Measurements from ENCODE around the gene L3MBTL3. TPM values are rescaled to one million over a fixed set of nuclear protein-coding genes. Genes with fewer than 3 reads are reported as not detected.
A peak's percentile ranks its signal among the peaks of the same experiment; 100 is the strongest.

The L3MBTL3 gene
- total RNA-seq, 1 experiment from 2014 or later: 31.5 TPM

DNA sequence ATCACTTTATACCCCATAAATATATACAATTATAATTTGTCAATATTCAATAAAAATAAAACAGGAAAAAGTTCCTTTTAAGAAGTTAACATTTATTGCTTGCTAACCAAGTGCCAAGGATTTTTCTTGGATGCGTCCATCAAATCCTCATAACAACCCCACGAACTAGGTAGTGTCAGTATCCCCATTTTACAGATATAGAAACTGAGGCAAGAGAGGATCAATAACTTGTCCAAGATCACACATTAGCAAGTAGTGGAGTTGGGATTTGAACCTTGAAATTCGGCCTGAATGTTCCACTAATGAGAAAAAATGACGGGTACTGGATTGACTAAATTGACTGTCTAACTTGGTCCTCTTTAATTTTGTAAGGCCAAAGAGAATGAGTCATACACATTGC lies 5.7 kb upstream of the L3MBTL3 start:
- H3K4me2 ChIP-seq (ENCODE audit: low read length): no peak overlapping the region
- no TSS peak for BruUV-seq (replicated peaks)
- H3K9me2 ChIP-seq (ENCODE audit: insufficient read depth): no peaks in the 10 kb centered on the region
- H3K9me3 ChIP-seq (ENCODE audit: control insufficient read depth in 1 of 2, insufficient read depth in 1 of 2, low read depth in 1 of 2, low read length in 2 of 2): no peaks in the 10 kb centered on the region
- H3K4me1 ChIP-seq (ENCODE audit: control insufficient read depth in 1 of 2, insufficient read depth in 2 of 2, low read length in 2 of 2): peaks cover 1 to 3% of the 10 kb centered on the region in 2 experiments; a peak in 3 of 4 replicates
- H3K27ac ChIP-seq (ENCODE audit: low read depth, low read length): no peak overlapping the region
- RAD21 ChIA-PET (ENCODE audit: low non-redundant PET in 1 of 2, low total read pairs in 2 of 2, uncharacterized antibody in 2 of 2, unreplicated experiment in 2 of 2): no interaction called here
- intact Hi-C loops (cut with micrococcal nuclease): no loop called here
- no peaks in the 10 kb centered on the region for H3K36me3 ChIP-seq (ENCODE audit: control insufficient read depth in 1 of 2, insufficient read depth in 2 of 2, low read length in 2 of 2)
- H3K4me3 ChIP-seq (replicated peaks in 1 of 2; ENCODE audit: low read depth in 1 of 2, low read length in 2 of 2): no peak overlapping the region
- H3K79me2 ChIP-seq (ENCODE audit: insufficient read depth, low read length): no peaks in the 10 kb centered on the region
- POLR2A ChIA-PET: no interaction called here
- ATAC-seq (no peak), DNase-seq (ENCODE audit: low read depth, low spot score) (no peak)
- no peaks in the 10 kb centered on the region for H4K20me1 ChIP-seq (ENCODE audit: insufficient read depth)
- peak overlapping the region; percentile 32 for H2AFZ ChIP-seq (ENCODE audit: low read depth, low read length, poor library complexity, severe bottlenecking)
- no peaks in the 10 kb centered on the region for H3K27me3 ChIP-seq (ENCODE audit: insufficient read depth, low read length)
- H3K9ac ChIP-seq (ENCODE audit: low read length): no peak overlapping the region
- TF ChIP-seq ZNF274 (IDR thresholded peaks at IDR 0.05; ENCODE audit: low read depth, low read length): no peak
- CTCF ChIA-PET: no interaction called here

DNA sequence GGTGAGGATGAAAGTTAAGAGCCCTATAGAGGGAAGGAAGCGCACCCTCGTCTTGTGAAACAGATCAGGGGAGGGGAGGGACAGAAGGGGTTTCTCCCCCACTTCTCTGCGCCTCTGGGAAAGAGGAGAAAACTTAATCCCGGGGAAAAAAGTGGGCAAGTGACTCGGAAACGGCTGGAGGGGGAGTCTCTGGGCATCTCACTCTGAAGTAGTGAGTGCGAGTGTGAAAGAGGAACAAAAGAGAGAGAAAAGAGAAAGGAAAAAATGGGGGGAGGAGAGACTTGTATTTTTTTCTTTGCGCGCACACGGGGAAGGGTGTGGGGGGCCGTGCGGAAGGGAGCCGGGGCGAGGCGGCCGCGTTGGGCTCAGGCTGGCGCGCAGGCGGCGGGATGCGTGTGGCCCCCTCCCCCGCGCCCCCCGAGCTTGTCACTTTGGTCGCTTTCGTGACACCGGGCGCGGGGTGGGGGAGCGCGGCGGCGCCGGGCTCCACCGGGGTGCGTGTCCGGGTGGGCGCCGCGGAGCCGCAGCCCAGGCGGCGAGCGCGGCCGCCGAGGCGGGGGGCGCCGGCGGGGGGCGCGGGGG lies 454 bp downstream of the L3MBTL3 start:
- Histone ChIP-seq H3K27me3 (ENCODE audit: insufficient read depth, low read length) (no peaks in the 10 kb centered on the region), H3K9me3 (ENCODE audit: control insufficient read depth in 1 of 2, insufficient read depth in 1 of 2, low read depth in 1 of 2, low read length in 2 of 2) (no peaks in the 10 kb centered on the region), H3K36me3 (ENCODE audit: control insufficient read depth in 1 of 2, insufficient read depth in 2 of 2, low read length in 2 of 2) (no peaks in the 10 kb centered on the region), H3K9ac (ENCODE audit: low read length) (peak overlapping the region; percentile 49), H3K4me2 (ENCODE audit: low read length) (peak overlapping the region; percentile 78), H4K20me1 (ENCODE audit: insufficient read depth) (no peaks in the 10 kb centered on the region), H3K27ac (ENCODE audit: low read depth, low read length) (peak overlapping the region; percentile 94), H3K9me2 (ENCODE audit: insufficient read depth) (no peaks in the 10 kb centered on the region), H3K4me3 (replicated peaks in 1 of 2; ENCODE audit: low read depth in 1 of 2, low read length in 2 of 2) (peak overlapping the region; percentile 70 to 90), H3K79me2 (ENCODE audit: insufficient read depth, low read length) (peaks cover 26% of the 10 kb centered on the region), H2AFZ (ENCODE audit: low read depth, low read length, poor library complexity, severe bottlenecking) (peak overlapping the region; percentile 75), H3K4me1 (ENCODE audit: control insufficient read depth in 1 of 2, insufficient read depth in 2 of 2, low read length in 2 of 2) (peaks cover 12 to 13% of the 10 kb centered on the region in 2 experiments; a peak in 3 of 4 replicates)
- BruUV-seq (replicated peaks): no TSS peak
- peak; percentile 24 for ATAC-seq
- TF ChIP-seq FOSL1 (IDR thresholded peaks at IDR 0.05; ENCODE audit: low read depth): no peak
- TF ChIP-seq, protein P1, sequence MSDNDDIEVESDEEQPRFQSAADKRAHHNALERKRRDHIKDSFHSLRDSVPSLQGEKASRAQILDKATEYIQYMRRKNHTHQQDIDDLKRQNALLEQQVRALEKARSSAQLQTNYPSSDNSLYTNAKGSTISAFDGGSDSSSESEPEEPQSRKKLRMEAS (IDR thresholded peaks at IDR 0.05): 0 out of 2 replicates have a peak, but pooled peaks have one; percentile 1
- TF ChIP-seq POLR2A (IDR thresholded peaks at IDR 0.05; ENCODE audit: borderline replicate concordance, extremely low read depth, insufficient read depth, insufficient read length): peak; percentile 20
- TF ChIP-seq, protein P2, sequence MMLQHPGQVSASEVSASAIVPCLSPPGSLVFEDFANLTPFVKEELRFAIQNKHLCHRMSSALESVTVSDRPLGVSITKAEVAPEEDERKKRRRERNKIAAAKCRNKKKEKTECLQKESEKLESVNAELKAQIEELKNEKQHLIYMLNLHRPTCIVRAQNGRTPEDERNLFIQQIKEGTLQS (IDR thresholded peaks at IDR 0.05): no peak
- no peak for DNase-seq (ENCODE audit: low read depth, low spot score)
- CTCF ChIA-PET: no interaction called here
- POLR2A ChIA-PET: no interaction called here
- intact Hi-C loops (cut with micrococcal nuclease): no loop called here
- RAD21 ChIA-PET (ENCODE audit: low non-redundant PET in 1 of 2, low total read pairs in 2 of 2, uncharacterized antibody in 2 of 2, unreplicated experiment in 2 of 2): no interaction called here

All from HCT116 (cell line).